Mesothelial cell of epicardium (in vitro differentiated cells): ENCODE data around the gene SMO. TPM values are rescaled to one million over a fixed set of nuclear protein-coding genes. Genes with fewer than 3 reads are reported as not detected.

Experiments
- DNase-seq, 2 experiments: peaks; one replicate each; pipeline ENCODE4 v3.0.0; 2021; ENCODE audit warnings: low spot score in 2 of 2; ENCODE audit not compliant: unreplicated experiment in 2 of 2
- H3K27ac Mint-ChIP-seq: 2 replicates; pipeline ENCODE4 v1.8.0; 2021; ENCODE audit warnings: mixed read lengths
- H3K27me3 Mint-ChIP-seq: 2 replicates; pipeline ENCODE4 v1.8.0; 2021; ENCODE audit warnings: low read depth, mixed read lengths
- H3K36me3 Mint-ChIP-seq: 2 replicates; pipeline ENCODE4 v1.8.0; 2021; ENCODE audit warnings: mixed read lengths
- H3K4me1 Mint-ChIP-seq: 2 replicates; pipeline ENCODE4 v1.8.0; 2021; ENCODE audit warnings: mixed read lengths
- H3K4me3 Mint-ChIP-seq: 2 replicates; pipeline ENCODE4 v1.8.0; 2021; ENCODE audit warnings: mild to moderate bottlenecking, moderate library complexity, mixed read lengths
- H3K9me3 Mint-ChIP-seq: 2 replicates; pipeline ENCODE4 v1.8.0; 2021; ENCODE audit warnings: mixed read lengths
- CTCF ChIP-seq: fragments of 200-600 bp; sonication (generic); IDR thresholded peaks from one replicate; pipeline ENCODE4 v1.5.0; 2021; ENCODE audit warnings: antibody characterized with exemption; ENCODE audit not compliant: unreplicated experiment
- total RNA-seq: library from RNA; stranded (reverse); gene quantifications from 3 replicates; pipeline ENCODE4 v1.2.1, GENCODE V29; 2021

The SMO gene
- total RNA-seq, 1 donor from 2014 or later, result 134 TPM

GRCh38 chr7:129147731-129148130 is 40.7 kb upstream of the SMO start:
- no peaks in the 10 kb centered on the region for H3K9me3 Mint-ChIP-seq
- no peak for DNase-seq
- TF ChIP-seq CTCF, result no peak
- H3K27me3 Mint-ChIP-seq, result peaks cover 54% of the 10 kb centered on the region
- H3K27ac Mint-ChIP-seq, result no peak overlapping the region
- no peaks in the 10 kb centered on the region for H3K36me3 Mint-ChIP-seq
- H3K4me1 Mint-ChIP-seq, result peaks cover 9% of the 10 kb centered on the region
- no peak overlapping the region for H3K4me3 Mint-ChIP-seq

GRCh38 chr7:129149511-129149910 is 38.9 kb upstream of the SMO start:
- no peak for DNase-seq
- TF ChIP-seq CTCF, result no peak
- Mint-ChIP-seq H3K27ac (no peak overlapping the region), H3K4me3 (no peak overlapping the region), H3K27me3 (peaks cover 42% of the 10 kb centered on the region), H3K4me1 (peaks cover 6% of the 10 kb centered on the region), H3K9me3 (no peaks in the 10 kb centered on the region), H3K36me3 (no peaks in the 10 kb centered on the region)

- Mint-ChIP-seq H3K27me3 (peaks cover 38% of the 10 kb centered on the region), H3K27ac (no peak overlapping the region)
- no peak for DNase-seq
These were observed 38.0 kb upstream of the SMO start for GRCh38 chr7:129150199-129150996.

DNA sequence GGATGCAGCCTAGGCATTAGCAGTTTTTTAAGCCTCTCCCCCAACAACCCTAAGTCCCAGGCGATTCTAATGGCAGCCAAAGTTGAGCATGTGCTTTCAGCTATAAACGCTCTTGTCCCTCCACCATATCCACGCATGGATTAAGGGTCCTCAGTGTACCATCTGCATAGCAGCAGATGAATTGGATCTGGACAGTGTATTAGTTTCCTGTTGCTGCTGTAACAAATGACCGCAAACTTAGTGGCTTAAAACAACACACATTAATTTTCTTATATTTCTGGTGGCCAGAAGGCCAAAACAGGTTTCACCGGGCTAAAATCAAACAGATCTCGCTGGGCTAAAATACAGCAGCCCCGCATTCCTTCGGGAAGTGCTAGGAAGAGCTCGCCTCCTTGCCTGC is 30.8 kb upstream of the SMO start:
- DNase-seq, result no peak
- H3K36me3 Mint-ChIP-seq, result no peaks in the 10 kb centered on the region
- H3K4me1 Mint-ChIP-seq, result no peaks in the 10 kb centered on the region
- H3K9me3 Mint-ChIP-seq, result peaks cover 10% of the 10 kb centered on the region
- no peak for TF ChIP-seq CTCF
- no peak overlapping the region for H3K4me3 Mint-ChIP-seq
- no peak overlapping the region for H3K27ac Mint-ChIP-seq
- peaks cover 5% of the 10 kb centered on the region for H3K27me3 Mint-ChIP-seq

More at GRCh38 chr7:129150199-129150996, 38.0 kb upstream of the SMO start:
- Mint-ChIP-seq H3K4me3 (no peak overlapping the region), H3K9me3 (no peaks in the 10 kb centered on the region), H3K4me1 (peaks cover 3% of the 10 kb centered on the region), H3K36me3 (no peaks in the 10 kb centered on the region)
- no peak for TF ChIP-seq CTCF

DNA sequence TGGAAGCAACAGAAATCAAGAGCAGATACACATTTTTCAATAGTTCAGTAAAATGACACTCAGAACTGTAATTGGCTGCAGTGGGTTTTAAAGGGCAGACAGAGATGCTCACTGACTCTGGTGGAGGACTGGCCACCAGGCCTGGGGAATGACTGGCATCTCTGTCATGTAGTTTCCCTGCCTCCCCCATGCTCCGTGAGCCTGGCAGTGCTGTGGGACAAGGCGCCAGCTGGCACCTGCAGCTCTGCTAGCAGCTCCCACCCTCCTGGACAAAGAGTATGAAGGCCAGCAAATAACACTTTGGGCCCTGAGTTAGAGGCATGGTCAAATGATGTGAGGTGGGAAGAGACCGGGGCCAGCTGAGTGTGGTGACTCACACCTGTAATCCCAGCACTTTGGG is 28.9 kb upstream of the SMO start:
- no peak overlapping the region for H3K4me3 Mint-ChIP-seq
- no peak for TF ChIP-seq CTCF
- DNase-seq, result no peak
- H3K9me3 Mint-ChIP-seq, result peaks cover 10% of the 10 kb centered on the region
- H3K27me3 Mint-ChIP-seq, result no peaks in the 10 kb centered on the region
- H3K36me3 Mint-ChIP-seq, result no peaks in the 10 kb centered on the region
- H3K4me1 Mint-ChIP-seq, result no peaks in the 10 kb centered on the region
- no peak overlapping the region for H3K27ac Mint-ChIP-seq
